Stimulated activated CD8-positive, alpha-beta memory T cell treated with anti-CD3 and anti-CD28 coated beads, Interleukin-15, amount 100 ng/mL, for 4 hours (primary cell): Measurements from ENCODE around the gene ACTL7A.
"Not testable (repeated sequence)": the region's sequence is repeated elsewhere in the genome, so short reads cannot be mapped to it uniquely, and the experiment has no call there.

ENCODE experiments used
- DNase-seq, 2 donors: peaks; one replicate each; pipeline ENCODE4 v3.0.0-alpha.2; 2020; ENCODE audit warnings: low read depth in 2 of 2

Gene ACTL7A

GRCh38 chr9:108848296-108848695, 13.8 kb upstream of the ACTL7A start:
- not testable (repeated sequence) for DNase-seq

GRCh38 chr9:108850293-108850897, 11.7 kb upstream of the ACTL7A start:
- no peak for DNase-seq

- no peak for DNase-seq
Measured at GRCh38 chr9:108851138-108851537, 10.9 kb upstream of the ACTL7A start.

GRCh38 chr9:108852079-108852478, 10.0 kb upstream of the ACTL7A start:
- no peak for DNase-seq

GRCh38 chr9:108854094-108854493, 8.0 kb upstream of the ACTL7A start:
- no peak for DNase-seq

GRCh38 chr9:108854641-108855528, 7.2 kb upstream of the ACTL7A start:
- no peak for DNase-seq

GRCh38 chr9:108855529-108855886, 6.6 kb upstream of the ACTL7A start:
- DNase-seq = no peak

GRCh38 chr9:108855888-108856287, 6.2 kb upstream of the ACTL7A start, which contains the start of gene ACTL7B:
Gene ACTL7B (minus strand): TSS chr9:108855986. CDS start chr9:108855930, 56 bp downstream.
- no peak for DNase-seq

- DNase-seq = no peak
Measured at GRCh38 chr9:108857572-108857971, 4.5 kb upstream of the ACTL7A start.

- DNase-seq = no peak
Measured at GRCh38 chr9:108859459-108860114, 2.5 kb upstream of the ACTL7A start.

- DNase-seq = no peak
Measured at GRCh38 chr9:108860354-108860753, 1.7 kb upstream of the ACTL7A start.

- no peak for DNase-seq
Measured at GRCh38 chr9:108860764-108861163, 1.3 kb upstream of the ACTL7A start.

- no peak for DNase-seq
Measured at GRCh38 chr9:108861464-108861863, 602 bp upstream of the ACTL7A start.

GRCh38 chr9:108863891-108864290, 1.8 kb downstream of the ACTL7A start:
- no peak for DNase-seq

GRCh38 chr9:108864446-108864845, 2.4 kb downstream of the ACTL7A start:
- DNase-seq = no peak

GRCh38 chr9:108865037-108865436, 3.0 kb downstream of the ACTL7A start:
- no peak for DNase-seq

- no peak for DNase-seq
Measured at GRCh38 chr9:108866001-108866420, 3.9 kb downstream of the ACTL7A start.

GRCh38 chr9:108867116-108867515, 5.0 kb downstream of the ACTL7A start:
- DNase-seq = no peak

- DNase-seq = no peak
Measured at GRCh38 chr9:108867829-108868228, 5.8 kb downstream of the ACTL7A start.

- no peak for DNase-seq
Measured at GRCh38 chr9:108869092-108869725, 7.1 kb downstream of the ACTL7A start.

- no peak for DNase-seq
Measured at GRCh38 chr9:108874058-108874788, 12.2 kb downstream of the ACTL7A start.
